ENCODE results near the gene SLC16A3. TPM values are rescaled to one million over a fixed set of nuclear protein-coding genes. Genes with fewer than 3 reads are reported as not detected.
"Not testable (repeated sequence)": the region's sequence is repeated elsewhere in the genome, so short reads cannot be mapped to it uniquely, and the experiment has no call there.

SLC16A3 gene
- total RNA-seq, 1 donor from 2014 or later: 140 TPM

GRCh38 chr17:82246365-82247181 is 17.7 kb downstream of the SLC16A3 start:
- DNase-seq (ENCODE audit: low spot score): no peak

- no peak for DNase-seq (ENCODE audit: low spot score)
Observed at GRCh38 chr17:82247182-82247823, 18.5 kb downstream of the SLC16A3 start.

- DNase-seq (ENCODE audit: low spot score): no peak
Observed at GRCh38 chr17:82247856-82248671, 19.2 kb downstream of the SLC16A3 start.

- no peak for DNase-seq (ENCODE audit: low spot score)
Observed at GRCh38 chr17:82248815-82249674, 20.2 kb downstream of the SLC16A3 start.

- no peak for DNase-seq (ENCODE audit: low spot score)
Observed at GRCh38 chr17:82249896-82250581, 21.2 kb downstream of the SLC16A3 start.

GRCh38 chr17:82250868-82251500 is 22.1 kb downstream of the SLC16A3 start:
- DNase-seq (ENCODE audit: low spot score): no peak

- DNase-seq (ENCODE audit: low spot score): no peak
Observed at GRCh38 chr17:82252511-82253178, 23.8 kb downstream of the SLC16A3 start.

GRCh38 chr17:82253179-82253544 is 24.3 kb downstream of the SLC16A3 start:
- no peak for DNase-seq (ENCODE audit: low spot score)

- DNase-seq (ENCODE audit: low spot score): not testable (repeated sequence)
Observed at GRCh38 chr17:82254096-82254495, 25.3 kb downstream of the SLC16A3 start.

GRCh38 chr17:82254746-82255145 is 25.9 kb downstream of the SLC16A3 start:
- not testable (repeated sequence) for DNase-seq (ENCODE audit: low spot score)

GRCh38 chr17:82255402-82255972 is 26.6 kb downstream of the SLC16A3 start:
- DNase-seq (ENCODE audit: low spot score): no peak

GRCh38 chr17:82256242-82256885 is 27.5 kb downstream of the SLC16A3 start:
- DNase-seq (ENCODE audit: low spot score): no peak

GRCh38 chr17:82257473-82257872 is 28.6 kb downstream of the SLC16A3 start:
- no peak for DNase-seq (ENCODE audit: low spot score)

- DNase-seq (ENCODE audit: low spot score): no peak
Observed at GRCh38 chr17:82258555-82258954, 29.7 kb downstream of the SLC16A3 start.

GRCh38 chr17:82259972-82260961 is 31.4 kb downstream of the SLC16A3 start:
- DNase-seq (ENCODE audit: low spot score): not testable (repeated sequence)

GRCh38 chr17:82262344-82262743 is 33.5 kb downstream of the SLC16A3 start:
- DNase-seq (ENCODE audit: low spot score): no peak

- no peak for DNase-seq (ENCODE audit: low spot score)
Observed at GRCh38 chr17:82263641-82264040, 34.8 kb downstream of the SLC16A3 start.
